HG02798 (cell line): ENCODE measurements around the gene BLVRA.
"Not testable (repeated sequence)": the region's sequence is repeated elsewhere in the genome, so short reads cannot be mapped to it uniquely, and the experiment has no call there.

Experiments used
- ATAC-seq: cut with Tn5 transposase; IDR thresholded peaks from one replicate; pipeline ENCODE4 v1.9.1; 2021; ENCODE audit warnings: mild to moderate bottlenecking; ENCODE audit not compliant: unreplicated experiment, poor library complexity

Gene BLVRA

GRCh38 chr7:43767311-43767710 is 8.8 kb downstream of the BLVRA start:
- no peak for ATAC-seq

- no peak for ATAC-seq
These were observed 9.9 kb downstream of the BLVRA start for GRCh38 chr7:43768201-43768886.

- no peak for ATAC-seq
These were observed 10.4 kb downstream of the BLVRA start for GRCh38 chr7:43768887-43769272.

GRCh38 chr7:43769281-43769680 is 10.8 kb downstream of the BLVRA start:
- ATAC-seq, result no peak

- no peak for ATAC-seq
These were observed 11.4 kb downstream of the BLVRA start for GRCh38 chr7:43769791-43770465.

- ATAC-seq, result no peak
These were observed 12.6 kb downstream of the BLVRA start for GRCh38 chr7:43771128-43771527.

- no peak for ATAC-seq
These were observed 13.1 kb downstream of the BLVRA start for GRCh38 chr7:43771573-43771972.

GRCh38 chr7:43773268-43773667 is 14.8 kb downstream of the BLVRA start:
- not testable (repeated sequence) for ATAC-seq

GRCh38 chr7:43775255-43775654 is 16.8 kb downstream of the BLVRA start:
- ATAC-seq, result not testable (repeated sequence)

- not testable (repeated sequence) for ATAC-seq
These were observed 20.0 kb downstream of the BLVRA start for GRCh38 chr7:43778293-43779044.

GRCh38 chr7:43779045-43779812 is 20.7 kb downstream of the BLVRA start:
- no peak for ATAC-seq

- ATAC-seq, result no peak
These were observed 23.5 kb downstream of the BLVRA start for GRCh38 chr7:43781726-43782607.

- ATAC-seq, result no peak
These were observed 24.5 kb downstream of the BLVRA start for GRCh38 chr7:43782768-43783555.

GRCh38 chr7:43784030-43784584 is 25.6 kb downstream of the BLVRA start:
- ATAC-seq, result peak; percentile 24

GRCh38 chr7:43784585-43785087 is 26.2 kb downstream of the BLVRA start:
- peak; percentile 89 for ATAC-seq

GRCh38 chr7:43785420-43785819 is 26.9 kb downstream of the BLVRA start:
- no peak for ATAC-seq

GRCh38 chr7:43787771-43788170 is 29.3 kb downstream of the BLVRA start:
- no peak for ATAC-seq

- ATAC-seq, result no peak
These were observed 31.5 kb downstream of the BLVRA start for GRCh38 chr7:43790006-43790405.
